Activated naive CD8-positive, alpha-beta T cell treated with anti-CD3 and anti-CD28 coated beads, Interleukin-2, amount 10 ng/mL, durations not matched to agents 7 days and 5 days (primary cell): ENCODE data around the gene SERINC3. TPM values are rescaled to one million over a fixed set of nuclear protein-coding genes. Genes with fewer than 3 reads are reported as not detected.

Experiments used
- ATAC-seq: fragments of 150-1000 bp; cut with Tn5 transposase; one replicate; pipeline ENCODE4 v1.10.0; 2021; ENCODE audit warnings: low read depth, moderate library complexity
- POLR2A ChIA-PET: fragments of 350-600 bp; sonication (Branson Sonifier 250); formaldehyde crosslinking; loops from one replicate; lab custom pipeline; 2021; ENCODE audit warnings: antibody characterized with exemption; lab: Charles Lee
- DNase-seq: peaks from one replicate; pipeline ENCODE4 v3.0.0; 2021
- H3K27ac Mint-ChIP-seq: one replicate; pipeline ENCODE4 v1.8.0; 2022; ENCODE audit warnings: mild to moderate bottlenecking, mixed read lengths
- H3K27me3 Mint-ChIP-seq: one replicate; pipeline ENCODE4 v1.8.0; 2022; ENCODE audit warnings: mild to moderate bottlenecking, moderate library complexity, mixed read lengths
- H3K36me3 Mint-ChIP-seq: one replicate; pipeline ENCODE4 v1.8.0; 2021; ENCODE audit warnings: mild to moderate bottlenecking, mixed read lengths
- H3K4me1 Mint-ChIP-seq: one replicate; pipeline ENCODE4 v1.8.0; 2021; ENCODE audit warnings: mixed read lengths
- H3K4me3 Mint-ChIP-seq: one replicate; pipeline ENCODE4 v1.8.0; 2022; ENCODE audit warnings: mild to moderate bottlenecking, moderate library complexity, mixed read lengths
- H3K9me3 Mint-ChIP-seq: one replicate; pipeline ENCODE4 v1.8.0; 2021; ENCODE audit warnings: mixed read lengths
- total RNA-seq, 2 experiments: library from RNA; stranded (reverse); gene quantifications; one replicate each; pipeline ENCODE4 v1.2.3, GENCODE V29; 2021

SERINC3 gene
- total RNA-seq, 2 experiments from 2014 or later: 71.5 to 72.7 TPM

GRCh38 chr20:44495802-44496481, 25.9 kb downstream of the SERINC3 start:
- ATAC-seq (no peak), DNase-seq (no peak)
- Mint-ChIP-seq H3K27me3 (no peaks in the 10 kb centered on the region), H3K4me3 (no peak overlapping the region), H3K9me3 (no peaks in the 10 kb centered on the region), H3K4me1 (peaks cover 8% of the 10 kb centered on the region), H3K27ac (no peak overlapping the region), H3K36me3 (peaks cover 45% of the 10 kb centered on the region)
- POLR2A ChIA-PET: interaction anchor here (1.6 kb wide), 1 partner anchor 103 kb away, joined by 4 read pairs; no protein-coding TSS in a partner anchor

DNA sequence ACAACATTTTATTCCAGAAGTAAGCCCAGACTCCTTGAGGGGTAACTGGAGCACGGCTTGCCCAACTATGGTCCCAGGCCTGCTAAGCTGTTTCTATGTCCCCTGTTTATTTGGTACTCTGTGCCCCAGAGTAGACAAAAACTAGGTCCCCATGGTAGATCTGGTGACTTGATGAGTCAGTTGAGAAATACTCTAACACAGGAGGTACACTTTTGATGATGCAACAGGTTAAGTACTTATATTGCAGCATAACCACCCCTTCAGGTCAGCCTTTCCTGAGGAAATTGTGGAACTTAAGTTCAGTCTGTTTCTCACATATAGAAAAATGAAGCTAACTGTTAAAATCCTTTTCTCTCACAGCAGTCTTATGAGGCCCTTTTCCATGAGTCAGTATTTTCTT, 26.6 kb downstream of the SERINC3 start:
- no peak for DNase-seq
- peaks cover 8% of the 10 kb centered on the region for H3K4me1 Mint-ChIP-seq
- no peaks in the 10 kb centered on the region for H3K27me3 Mint-ChIP-seq
- POLR2A ChIA-PET: interaction anchor here (1.1 to 1.6 kb wide), 2 partner anchors 19 to 103 kb away, joined by 4 read pairs; no protein-coding TSS in a partner anchor
- no peak overlapping the region for H3K4me3 Mint-ChIP-seq
- peaks cover 44% of the 10 kb centered on the region for H3K36me3 Mint-ChIP-seq
- H3K27ac Mint-ChIP-seq: no peak overlapping the region
- ATAC-seq: no peak
- H3K9me3 Mint-ChIP-seq: no peaks in the 10 kb centered on the region

DNA sequence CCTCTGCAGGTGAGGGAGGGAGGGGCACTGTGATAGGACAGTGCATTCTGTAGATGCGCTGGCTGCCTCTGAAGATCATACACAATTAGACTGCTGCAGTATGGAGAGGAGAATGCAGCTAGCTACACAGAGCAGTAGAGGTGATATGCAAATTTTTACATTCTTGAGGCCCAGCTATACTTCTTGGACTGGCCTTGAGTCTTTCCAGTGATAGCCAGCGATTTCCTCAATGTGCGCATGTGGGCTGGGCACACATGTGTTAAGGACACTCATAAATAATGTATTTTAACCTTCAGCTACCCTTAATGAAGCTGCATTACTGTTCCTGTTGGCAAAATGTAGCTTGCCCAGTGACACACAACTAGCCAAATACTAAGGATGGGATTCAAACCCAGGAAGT, 27.2 kb downstream of the SERINC3 start:
- Mint-ChIP-seq H3K36me3 (peaks cover 42% of the 10 kb centered on the region), H3K4me3 (no peak overlapping the region), H3K27ac (no peak overlapping the region), H3K4me1 (peaks cover 8% of the 10 kb centered on the region), H3K9me3 (no peaks in the 10 kb centered on the region), H3K27me3 (no peaks in the 10 kb centered on the region)
- DNase-seq (no peak), ATAC-seq (no peak)
- POLR2A ChIA-PET: interaction anchor here (1.1 to 1.6 kb wide), 2 partner anchors 18 to 104 kb away, joined by 4 read pairs; no protein-coding TSS in a partner anchor

GRCh38 chr20:44494266-44494665, 27.6 kb downstream of the SERINC3 start:
- peaks cover 42% of the 10 kb centered on the region for H3K36me3 Mint-ChIP-seq
- no peaks in the 10 kb centered on the region for H3K27me3 Mint-ChIP-seq
- H3K27ac Mint-ChIP-seq: no peak overlapping the region
- H3K9me3 Mint-ChIP-seq: no peaks in the 10 kb centered on the region
- H3K4me1 Mint-ChIP-seq: peaks cover 8% of the 10 kb centered on the region
- POLR2A ChIA-PET: interaction anchor here (1.1 to 1.6 kb wide), 2 partner anchors 18 to 104 kb away, joined by 4 read pairs; no protein-coding TSS in a partner anchor
- DNase-seq: no peak
- no peak for ATAC-seq
- H3K4me3 Mint-ChIP-seq: no peak overlapping the region

GRCh38 chr20:44491635-44492395, 30.1 kb downstream of the SERINC3 start:
- ATAC-seq (no peak), DNase-seq (no peak)
- POLR2A ChIA-PET: interaction anchor here (1.1 kb wide), 1 partner anchor 16 kb away, joined by 3 read pairs; the partner anchor contains the start of gene TTPAL
- H3K9me3 Mint-ChIP-seq: no peaks in the 10 kb centered on the region
- peaks cover 7% of the 10 kb centered on the region for H3K4me1 Mint-ChIP-seq
- H3K27ac Mint-ChIP-seq: no peak overlapping the region
- H3K4me3 Mint-ChIP-seq: no peak overlapping the region
- no peaks in the 10 kb centered on the region for H3K27me3 Mint-ChIP-seq
- peaks cover 26% of the 10 kb centered on the region for H3K36me3 Mint-ChIP-seq

GRCh38 chr20:44489931-44490330, 31.9 kb downstream of the SERINC3 start:
- H3K4me1 Mint-ChIP-seq: peaks cover 6% of the 10 kb centered on the region
- no peak for ATAC-seq
- H3K27ac Mint-ChIP-seq: no peak overlapping the region
- no peak overlapping the region for H3K4me3 Mint-ChIP-seq
- no peaks in the 10 kb centered on the region for H3K27me3 Mint-ChIP-seq
- H3K36me3 Mint-ChIP-seq: peaks cover 19% of the 10 kb centered on the region
- DNase-seq: no peak
- H3K9me3 Mint-ChIP-seq: no peaks in the 10 kb centered on the region
- POLR2A ChIA-PET: no interaction called here

- Mint-ChIP-seq H3K9me3 (no peaks in the 10 kb centered on the region), H3K27ac (no peak overlapping the region), H3K36me3 (peaks cover 20% of the 10 kb centered on the region), H3K4me1 (peaks cover 6% of the 10 kb centered on the region), H3K4me3 (no peak overlapping the region), H3K27me3 (no peaks in the 10 kb centered on the region)
- POLR2A ChIA-PET: no interaction called here
- ATAC-seq (no peak), DNase-seq (no peak)
Measured at GRCh38 chr20:44489223-44489622, 32.6 kb downstream of the SERINC3 start.

GRCh38 chr20:44488551-44488950, 33.3 kb downstream of the SERINC3 start:
- POLR2A ChIA-PET: no interaction called here
- no peaks in the 10 kb centered on the region for H3K27me3 Mint-ChIP-seq
- no peak for ATAC-seq
- no peak overlapping the region for H3K27ac Mint-ChIP-seq
- peaks cover 15% of the 10 kb centered on the region for H3K36me3 Mint-ChIP-seq
- no peaks in the 10 kb centered on the region for H3K9me3 Mint-ChIP-seq
- no peak for DNase-seq
- no peak overlapping the region for H3K4me3 Mint-ChIP-seq
- peaks cover 6% of the 10 kb centered on the region for H3K4me1 Mint-ChIP-seq

DNA sequence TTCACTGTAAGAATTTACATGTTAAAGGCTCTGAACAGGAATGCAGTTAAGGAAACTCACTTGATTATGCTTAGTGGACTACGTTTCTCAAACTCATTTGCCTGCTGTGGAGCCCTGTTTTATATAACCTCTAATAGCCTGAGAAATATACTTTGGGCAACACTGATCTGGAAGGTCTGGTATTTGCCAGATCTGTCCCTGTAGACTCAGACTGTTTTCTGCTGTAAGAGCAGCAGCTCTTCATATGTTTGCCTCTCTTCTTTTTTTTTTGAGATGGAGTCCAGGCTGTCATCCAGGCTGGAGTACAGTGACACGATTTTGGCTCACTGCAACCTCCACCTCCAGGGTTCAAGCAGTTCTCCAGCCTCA, 36.1 kb downstream of the SERINC3 start:
- POLR2A ChIA-PET: no interaction called here
- H3K9me3 Mint-ChIP-seq: no peaks in the 10 kb centered on the region
- peaks cover 1% of the 10 kb centered on the region for H3K4me1 Mint-ChIP-seq
- H3K27me3 Mint-ChIP-seq: no peaks in the 10 kb centered on the region
- peaks cover 13% of the 10 kb centered on the region for H3K36me3 Mint-ChIP-seq
- no peak overlapping the region for H3K4me3 Mint-ChIP-seq
- DNase-seq (no peak), ATAC-seq (no peak)
- no peak overlapping the region for H3K27ac Mint-ChIP-seq

DNA sequence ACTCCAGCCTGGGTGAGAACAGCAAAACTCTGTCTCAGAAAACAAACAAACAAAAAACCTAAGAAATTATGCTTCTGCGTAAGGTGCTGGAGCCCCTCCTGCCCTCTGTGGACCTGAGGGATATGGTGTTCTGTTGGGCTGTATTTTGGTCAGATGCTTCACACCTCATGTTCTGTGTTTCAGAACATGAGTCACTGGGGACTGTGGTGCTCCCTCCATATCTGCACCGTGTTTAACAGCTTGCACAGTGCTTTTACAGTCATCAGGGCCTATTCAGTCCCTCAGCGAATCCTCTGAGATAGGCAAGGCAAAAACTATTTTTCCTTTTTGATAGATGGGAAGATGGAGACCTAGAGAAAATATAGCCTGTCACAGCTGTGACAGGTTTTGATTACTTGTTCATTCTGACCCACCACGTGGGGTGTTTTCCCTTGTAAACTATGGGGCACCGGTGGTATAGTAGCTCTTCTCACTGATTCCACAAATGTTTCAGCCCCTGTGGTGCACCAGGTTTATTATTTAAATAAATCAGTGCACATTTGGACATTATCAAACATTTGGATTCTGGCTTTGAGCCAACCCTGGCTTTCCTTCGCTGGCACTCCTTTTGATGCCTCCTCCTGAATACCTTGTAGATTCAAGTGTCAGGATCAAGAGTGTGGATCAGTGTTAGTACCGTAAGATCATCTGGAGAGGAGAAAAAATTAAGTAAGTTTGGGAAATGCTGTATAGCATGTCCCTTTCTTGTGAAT, 36.6 kb downstream of the SERINC3 start:
- DNase-seq (no peak), ATAC-seq (no peak)
- H3K4me3 Mint-ChIP-seq: no peak overlapping the region
- peaks cover 12% of the 10 kb centered on the region for H3K36me3 Mint-ChIP-seq
- H3K27me3 Mint-ChIP-seq: no peaks in the 10 kb centered on the region
- no peak overlapping the region for H3K27ac Mint-ChIP-seq
- POLR2A ChIA-PET: no interaction called here
- no peaks in the 10 kb centered on the region for H3K9me3 Mint-ChIP-seq
- peaks cover 1% of the 10 kb centered on the region for H3K4me1 Mint-ChIP-seq

DNA sequence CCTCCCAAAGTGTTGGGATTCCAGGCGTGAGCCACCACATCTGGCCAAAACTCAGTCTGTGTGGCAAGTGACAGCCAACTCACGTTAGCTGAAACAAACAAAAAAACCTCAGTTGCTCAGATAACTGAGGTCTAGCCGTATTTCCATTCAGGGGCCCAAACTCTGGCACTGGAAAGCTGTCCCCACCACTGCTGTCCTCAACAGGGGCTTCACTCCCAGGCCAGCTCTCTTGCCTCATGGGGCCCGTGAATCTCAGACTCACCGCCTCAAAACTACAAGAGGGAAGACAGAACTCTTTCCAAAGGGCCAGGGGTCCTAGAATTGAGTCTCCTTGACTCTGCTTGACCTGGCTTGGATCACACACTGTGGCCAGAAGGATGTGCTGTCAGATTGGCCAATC, 38.8 kb downstream of the SERINC3 start:
- Mint-ChIP-seq H3K36me3 (peaks cover 13% of the 10 kb centered on the region), H3K9me3 (no peaks in the 10 kb centered on the region), H3K4me3 (no peak overlapping the region), H3K27me3 (no peaks in the 10 kb centered on the region), H3K4me1 (peaks cover 4% of the 10 kb centered on the region), H3K27ac (no peak overlapping the region)
- no peak for ATAC-seq
- no peak for DNase-seq
- POLR2A ChIA-PET: interaction anchor here (0.5 kb wide), 1 partner anchor 186 kb away, joined by 8 read pairs; no protein-coding TSS in a partner anchor

- no peak for DNase-seq
- no peaks in the 10 kb centered on the region for H3K27me3 Mint-ChIP-seq
- ATAC-seq: no peak
- no peak overlapping the region for H3K27ac Mint-ChIP-seq
- POLR2A ChIA-PET: no interaction called here
- peaks cover 13% of the 10 kb centered on the region for H3K36me3 Mint-ChIP-seq
- no peaks in the 10 kb centered on the region for H3K9me3 Mint-ChIP-seq
- peaks cover 9% of the 10 kb centered on the region for H3K4me1 Mint-ChIP-seq
- no peak overlapping the region for H3K4me3 Mint-ChIP-seq
Measured at GRCh38 chr20:44481719-44482416, 40.0 kb downstream of the SERINC3 start.

- ATAC-seq (no peak), DNase-seq (no peak)
- POLR2A ChIA-PET: no interaction called here
- Mint-ChIP-seq H3K27me3 (no peaks in the 10 kb centered on the region), H3K36me3 (peaks cover 10% of the 10 kb centered on the region), H3K9me3 (no peaks in the 10 kb centered on the region), H3K27ac (no peak overlapping the region), H3K4me3 (no peak overlapping the region), H3K4me1 (peaks cover 20% of the 10 kb centered on the region)
Measured at GRCh38 chr20:44480097-44480496, 41.8 kb downstream of the SERINC3 start.
